Neural cell (in vitro differentiated cells): ENCODE measurements around the gene ECT2L. TPM values are rescaled to one million over a fixed set of nuclear protein-coding genes. Genes with fewer than 3 reads are reported as not detected.

Source experiments
- H2AFZ ChIP-seq: fragments of 200-600, 300-800 bp; sonication (generic), shearing (Covaris generic); 2 replicates; pipeline ENCODE4 v1.6.0; 2014; ENCODE audit warnings: low read depth, mild to moderate bottlenecking, antibody characterized with exemption, low read length, moderate library complexity
- H3F3A ChIP-seq: fragments of 200-600 bp; shearing (Covaris generic); 2 replicates; pipeline ENCODE4 v1.6.1; 2016; ENCODE audit warnings: mild to moderate bottlenecking, moderate library complexity, mixed read lengths, antibody characterized with exemption, low read length; ENCODE audit not compliant: insufficient read depth, poor library complexity, severe bottlenecking
- H3K27ac ChIP-seq: fragments of 200-600, 300-800 bp; sonication (generic), shearing (Covaris generic); 2 replicates; pipeline ENCODE4 v1.5.1; 2014; ENCODE audit warnings: mild to moderate bottlenecking, low read length, moderate library complexity
- H3K27me3 ChIP-seq: fragments of 300-800, 200-600 bp; sonication (generic), shearing (Covaris generic); 2 replicates; pipeline ENCODE4 v1.6.0; 2014; ENCODE audit warnings: mild to moderate bottlenecking, low read depth, low read length, moderate library complexity; ENCODE audit not compliant: insufficient read depth
- H3K36me3 ChIP-seq: fragments of 300-800, 200-600 bp; sonication (generic), shearing (Covaris generic); 2 replicates; pipeline ENCODE4 v1.5.1; 2014; ENCODE audit warnings: mild to moderate bottlenecking, antibody characterized with exemption, low read length, moderate library complexity; ENCODE audit not compliant: insufficient read depth
- H3K4me2 ChIP-seq: fragments of 300-800, 200-600 bp; sonication (generic), shearing (Covaris generic); 2 replicates; pipeline ENCODE4 v1.6.0; 2014; ENCODE audit warnings: mild to moderate bottlenecking, low read length
- H3K4me3 ChIP-seq: fragments of 300-800, 200-600 bp; sonication (generic), shearing (Covaris generic); 2 replicates; pipeline ENCODE4 v1.5.1; 2014; ENCODE audit warnings: mild to moderate bottlenecking, low read length, moderate library complexity
- H3K79me2 ChIP-seq: fragments of 200-600 bp; shearing (Covaris generic); replicated peaks from 2 replicates; pipeline ENCODE4 v1.6.0; 2014; ENCODE audit warnings: mild to moderate bottlenecking, low read length, moderate library complexity; ENCODE audit not compliant: insufficient read depth
- H3K9ac ChIP-seq: fragments of 300-800, 200-600 bp; sonication (generic), shearing (Covaris generic); 2 replicates; pipeline ENCODE4 v1.6.1; 2016; ENCODE audit warnings: mild to moderate bottlenecking, low read length, mixed read lengths
- H3K9me2 ChIP-seq: fragments of 200-600 bp; shearing (Covaris generic); 2 replicates; pipeline ENCODE4 v1.6.1; 2016; ENCODE audit warnings: mild to moderate bottlenecking, low read length, mixed read lengths; ENCODE audit not compliant: insufficient read depth
- H3K9me3 ChIP-seq: fragments of 200-600, 300-800 bp; sonication (generic), shearing (Covaris generic); 2 replicates; pipeline ENCODE4 v1.6.1; 2016; ENCODE audit warnings: mild to moderate bottlenecking, mixed run types, low read length, moderate library complexity, mixed read lengths
- H4K20me1 ChIP-seq: fragments of 200-600 bp; shearing (Covaris generic); 2 replicates; pipeline ENCODE4 v1.6.1; 2016; ENCODE audit warnings: mild to moderate bottlenecking, mixed run types; ENCODE audit not compliant: insufficient read depth
- CTCF ChIP-seq: fragments of 450-650 bp; IDR thresholded peaks from 2 replicates; pipeline ENCODE4 v1.5.1; 2014; ENCODE audit warnings: antibody characterized with exemption, mild to moderate bottlenecking, moderate library complexity; ENCODE audit not compliant: poor library complexity, severe bottlenecking
- EP300 ChIP-seq: fragments of 450-650 bp; conservative IDR thresholded peaks from 2 replicates; pipeline ENCODE4 v1.6.1; 2014; ENCODE audit warnings: antibody characterized with exemption, mild to moderate bottlenecking, moderate library complexity; ENCODE audit not compliant: poor library complexity, severe bottlenecking
- EZH2 ChIP-seq: fragments of 200-600, 300-800 bp; shearing (Covaris generic), sonication (generic); IDR thresholded peaks from 2 replicates; pipeline ENCODE4 v1.6.1; 2014; ENCODE audit warnings: antibody characterized with exemption, low read length, borderline replicate concordance, mild to moderate bottlenecking; ENCODE audit not compliant: insufficient read depth, poor library complexity, severe bottlenecking
- MXI1 ChIP-seq: fragments of 450-650 bp; conservative IDR thresholded peaks from 2 replicates; pipeline ENCODE4 v1.6.1; 2014; ENCODE audit warnings: antibody characterized with exemption, mild to moderate bottlenecking; ENCODE audit not compliant: poor library complexity, severe bottlenecking
- POLR2AphosphoS5 ChIP-seq: IDR thresholded peaks from 2 replicates; pipeline ENCODE4 v1.6.1; 2012
- RAD21 ChIP-seq: fragments of 450-650 bp; conservative IDR thresholded peaks from 2 replicates; pipeline ENCODE4 v1.6.1; 2014; ENCODE audit warnings: antibody characterized with exemption, mild to moderate bottlenecking, moderate library complexity
- REST ChIP-seq: IDR thresholded peaks from 2 replicates; pipeline ENCODE4 v1.6.1; 2012; ENCODE audit warnings: borderline replicate concordance
- SMC3 ChIP-seq: fragments of 450-650 bp; conservative IDR thresholded peaks from 2 replicates; pipeline ENCODE4 v1.6.1; 2014; ENCODE audit warnings: antibody characterized with exemption, mild to moderate bottlenecking, moderate library complexity; ENCODE audit not compliant: poor library complexity
- TAF1 ChIP-seq: IDR thresholded peaks from 2 replicates; pipeline ENCODE4 v1.6.1; 2012; ENCODE audit warnings: low read depth
- polyA plus RNA-seq: library from polyadenylated mRNA; depleted of rRNA; stranded (reverse); fragments of >200 nt; gene quantifications from 2 replicates; pipeline ENCODE4 v1.2.3, GENCODE V29; 2014

ECT2L gene
- polyA plus RNA-seq, 1 donor from 2014 or later: not detected

GRCh38 chr6:138885156-138885819 lies 89.4 kb downstream of the ECT2L start:
- no peak overlapping the region for H3K4me2 ChIP-seq
- no peaks in the 10 kb centered on the region for H3K27me3 ChIP-seq
- no peaks in the 10 kb centered on the region for H3K79me2 ChIP-seq
- peaks cover 2% of the 10 kb centered on the region for H3K9me3 ChIP-seq
- H2AFZ ChIP-seq: no peak overlapping the region
- H3F3A ChIP-seq: no peaks in the 10 kb centered on the region
- H3K9ac ChIP-seq: no peak overlapping the region
- H3K4me3 ChIP-seq: no peak overlapping the region
- no peaks in the 10 kb centered on the region for H3K9me2 ChIP-seq
- H4K20me1 ChIP-seq: no peaks in the 10 kb centered on the region
- no peaks in the 10 kb centered on the region for H3K36me3 ChIP-seq
- H3K27ac ChIP-seq: no peak overlapping the region
- TF ChIP-seq CTCF (no peak), RAD21 (no peak), TAF1 (no peak), EZH2 (no peak), MXI1 (no peak), POLR2AphosphoS5 (no peak), EP300 (no peak), REST (no peak), SMC3 (no peak)

- no peak overlapping the region for H3K4me3 ChIP-seq
- no peaks in the 10 kb centered on the region for H3F3A ChIP-seq
- no peaks in the 10 kb centered on the region for H3K9me2 ChIP-seq
- TF ChIP-seq REST (no peak), SMC3 (no peak), CTCF (no peak), POLR2AphosphoS5 (no peak), MXI1 (no peak), TAF1 (no peak), RAD21 (no peak), EZH2 (no peak), EP300 (no peak)
- no peaks in the 10 kb centered on the region for H3K79me2 ChIP-seq
- H3K9me3 ChIP-seq: no peaks in the 10 kb centered on the region
- H2AFZ ChIP-seq: no peak overlapping the region
- no peaks in the 10 kb centered on the region for H4K20me1 ChIP-seq
- H3K27me3 ChIP-seq: no peaks in the 10 kb centered on the region
- H3K27ac ChIP-seq: no peak overlapping the region
- no peaks in the 10 kb centered on the region for H3K36me3 ChIP-seq
- no peak overlapping the region for H3K4me2 ChIP-seq
- H3K9ac ChIP-seq: no peak overlapping the region
Observed at GRCh38 chr6:138891255-138891986, 95.5 kb downstream of the ECT2L start.
